Subcutaneous abdominal adipose tissue (tissue), 5 donors: ENCODE data around the gene KRTAP5-5.
"Not testable (repeated sequence)": the region's sequence is repeated elsewhere in the genome, so short reads cannot be mapped to it uniquely, and the experiment has no call there.

Experiments used
- H3K27ac ChIP-seq: one replicate; pipeline ENCODE4 v1.7.0; 2013; ENCODE audit warnings: low read depth, mild to moderate bottlenecking, inconsistent platforms, low read length, moderate library complexity
- H3K27me3 ChIP-seq, 5 donors: one replicate each; pipeline ENCODE4 v1.7.0; 2013; ENCODE audit warnings: low read length in 5 of 5, inconsistent platforms in 1 of 5; ENCODE audit not compliant: control insufficient read depth in 5 of 5, insufficient read depth in 4 of 5
- H3K36me3 ChIP-seq, 5 donors: one replicate each; pipeline ENCODE4 v1.7.0; 2013; ENCODE audit warnings: low read length in 5 of 5; ENCODE audit not compliant: control insufficient read depth in 5 of 5, insufficient read depth in 5 of 5
- H3K4me1 ChIP-seq, 5 donors: one replicate each; pipeline ENCODE4 v1.7.0; 2013; ENCODE audit warnings: low read length in 5 of 5, mild to moderate bottlenecking in 3 of 5, moderate library complexity in 1 of 5; ENCODE audit not compliant: control insufficient read depth in 5 of 5, insufficient read depth in 5 of 5
- H3K4me3 ChIP-seq, 5 donors: one replicate each; pipeline ENCODE4 v1.7.0; 2013; ENCODE audit warnings: low read length in 5 of 5, low read depth in 1 of 5
- H3K9ac ChIP-seq, 5 donors: one replicate each; pipeline ENCODE4 v1.7.0; 2013; ENCODE audit warnings: low read length in 5 of 5, mild to moderate bottlenecking in 4 of 5, moderate library complexity in 3 of 5
- H3K9me3 ChIP-seq, 5 donors: one replicate each; pipeline ENCODE4 v1.7.0; 2013; ENCODE audit warnings: low read length in 5 of 5; ENCODE audit not compliant: control insufficient read depth in 5 of 5
- donor health status: healthy.
- donor health status: healthy.
- donor health status: healthy.
- donor health status: healthy.
- donor health status: healthy.

The KRTAP5-5 gene

DNA sequence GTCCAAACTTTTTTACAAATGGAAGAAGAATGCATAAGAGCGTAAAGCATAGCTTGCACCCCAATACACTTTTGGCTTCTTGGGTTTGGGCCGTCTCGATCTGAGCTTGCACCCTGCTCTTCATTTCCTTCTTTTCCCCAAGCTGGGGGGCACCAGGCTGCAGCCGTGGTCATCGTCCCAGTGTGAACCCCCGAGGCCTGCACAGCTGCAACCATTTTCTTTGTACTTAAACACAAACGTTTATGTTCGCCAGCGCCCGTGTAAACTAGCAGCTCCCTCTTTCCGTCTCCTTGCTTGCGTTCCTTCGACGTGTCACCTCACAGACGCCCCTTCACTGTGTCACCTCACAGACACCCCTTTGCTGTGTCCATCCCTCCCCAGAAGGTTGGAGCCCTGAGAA, 10.1 kb downstream of the KRTAP5-5 start:
- peaks cover 3 to 30% (median 18%) of the 10 kb centered on the region in 5 donors for H3K27me3 ChIP-seq
- no peaks in the 10 kb centered on the region for H3K9me3 ChIP-seq
- no peaks in the 10 kb centered on the region for H3K36me3 ChIP-seq
- no peak overlapping the region for H3K27ac ChIP-seq
- no peak overlapping the region for H3K4me3 ChIP-seq
- H3K9ac ChIP-seq: no peak overlapping the region
- H3K4me1 ChIP-seq: peaks cover 0 to 29% (median 10%) of the 10 kb centered on the region in 5 donors

DNA sequence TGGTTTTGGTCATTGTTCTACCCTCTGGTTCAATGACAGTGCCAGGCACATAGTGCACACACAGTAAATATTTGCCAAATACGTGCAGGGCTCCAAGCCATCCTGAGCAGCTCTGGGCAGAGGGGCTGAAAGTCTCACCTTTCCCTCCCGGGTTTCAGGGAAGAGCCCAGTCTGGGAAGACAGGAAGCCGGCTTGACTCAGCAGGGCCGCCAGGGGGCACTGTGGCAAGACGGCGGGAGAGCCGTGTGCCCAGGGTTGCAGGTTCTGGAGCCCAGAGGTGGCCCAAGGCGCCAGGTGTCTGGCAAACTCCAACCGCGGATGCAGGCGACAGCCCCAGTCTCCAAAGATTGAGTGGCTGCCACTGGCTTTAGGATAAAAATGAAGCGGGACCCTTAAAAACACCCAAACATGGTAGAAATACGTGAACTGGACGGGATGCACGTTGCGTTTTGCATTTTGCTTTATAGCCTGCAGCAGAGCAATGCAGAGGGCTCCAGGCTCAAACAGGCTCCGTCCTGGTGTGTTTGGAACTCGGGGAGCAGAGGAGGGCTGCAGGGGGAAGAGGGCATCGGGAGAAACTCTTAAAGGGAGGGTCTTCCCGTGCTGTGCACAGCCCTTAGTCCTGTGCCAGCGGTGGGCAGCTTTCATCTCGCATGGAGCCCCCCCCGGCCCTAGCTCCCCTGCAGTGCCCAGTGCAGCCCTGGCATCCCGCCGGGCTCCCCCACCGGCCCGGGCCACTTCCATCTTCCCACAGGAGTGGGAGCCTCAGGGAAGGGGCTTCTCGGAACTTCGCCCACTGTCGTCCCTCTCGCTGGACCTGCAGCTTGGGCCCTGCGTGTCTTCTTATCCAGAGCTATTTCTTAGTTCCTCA, 10.7 kb downstream of the KRTAP5-5 start:
- Histone ChIP-seq H3K4me3 (no peak overlapping the region), H3K9me3 (no peaks in the 10 kb centered on the region), H3K27me3 (peaks cover 3 to 30% (median 22%) of the 10 kb centered on the region in 5 donors), H3K9ac (no peak overlapping the region), H3K36me3 (no peaks in the 10 kb centered on the region), H3K27ac (no peak overlapping the region), H3K4me1 (peaks cover 0 to 29% (median 10%) of the 10 kb centered on the region in 5 donors)

DNA sequence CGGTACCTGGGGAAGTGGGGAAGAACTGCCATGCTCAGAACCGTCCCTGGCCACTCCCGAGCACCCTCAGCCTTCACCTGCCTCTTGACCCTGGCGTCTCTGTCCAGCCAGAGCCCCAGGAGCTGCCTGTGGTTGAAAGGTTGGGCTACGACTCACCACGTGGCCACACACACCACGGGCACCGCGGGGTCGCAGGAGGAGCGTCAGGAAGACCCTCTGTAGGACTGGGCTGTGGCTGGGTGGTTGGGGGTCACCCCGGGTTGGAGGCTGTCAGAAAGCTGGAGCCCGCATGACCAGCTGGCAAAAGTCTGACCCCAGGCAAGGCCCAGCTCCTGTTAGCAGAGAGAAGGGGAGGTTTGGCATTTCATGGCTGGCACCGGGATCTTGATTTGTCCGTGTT, 11.5 kb downstream of the KRTAP5-5 start:
- Histone ChIP-seq H3K9ac (no peak overlapping the region), H3K9me3 (no peaks in the 10 kb centered on the region), H3K27me3 (peaks cover 3 to 25% (median 22%) of the 10 kb centered on the region in 5 donors), H3K36me3 (no peaks in the 10 kb centered on the region), H3K4me3 (no peak overlapping the region), H3K4me1 (peaks cover 0 to 25% (median 10%) of the 10 kb centered on the region in 5 donors), H3K27ac (no peak overlapping the region)

- H3K27ac ChIP-seq: no peak overlapping the region
- peaks cover 3 to 25% (median 22%) of the 10 kb centered on the region in 5 donors for H3K27me3 ChIP-seq
- no peak overlapping the region for H3K9ac ChIP-seq
These were observed 12.9 kb downstream of the KRTAP5-5 start for GRCh38 chr11:1642288-1643145.

DNA sequence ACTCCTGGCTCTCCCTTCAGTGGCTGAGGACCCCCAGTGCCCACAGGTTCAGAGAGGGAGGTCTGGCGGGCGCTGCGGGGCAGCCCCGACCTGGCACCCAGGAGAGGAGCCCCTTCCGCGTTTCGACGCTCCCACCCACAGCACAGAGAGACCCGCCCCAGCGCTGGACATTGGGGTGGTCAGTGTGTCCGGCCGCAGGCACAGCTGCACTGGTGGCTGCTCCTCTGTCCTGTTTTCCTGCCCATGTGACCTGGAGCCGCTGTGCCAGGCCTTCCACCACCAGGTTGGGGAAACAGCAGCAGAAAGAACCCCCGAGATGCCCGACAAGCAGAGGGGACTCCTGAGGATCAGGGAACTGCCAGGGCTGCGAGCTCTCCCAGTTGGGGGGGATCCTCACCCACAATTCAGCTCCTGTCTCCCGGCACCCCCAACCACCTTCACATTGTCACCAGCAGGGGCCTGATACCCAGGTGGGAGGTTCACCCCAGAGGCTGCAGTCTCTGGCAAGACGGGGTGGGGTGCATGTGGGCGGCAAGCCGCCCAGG, 13.6 kb downstream of the KRTAP5-5 start:
- no peak overlapping the region for H3K4me3 ChIP-seq
- H3K4me1 ChIP-seq: peaks cover 0 to 22% (median 10%) of the 10 kb centered on the region in 5 donors
- H3K9me3 ChIP-seq: no peaks in the 10 kb centered on the region
- no peak overlapping the region for H3K9ac ChIP-seq
- H3K36me3 ChIP-seq: no peaks in the 10 kb centered on the region
- no peak overlapping the region for H3K27ac ChIP-seq
- H3K27me3 ChIP-seq: peaks cover 3 to 25% (median 22%) of the 10 kb centered on the region in 5 donors

More at GRCh38 chr11:1642288-1643145, 12.9 kb downstream of the KRTAP5-5 start:
- Histone ChIP-seq H3K4me1 (peaks cover 0 to 25% (median 10%) of the 10 kb centered on the region in 5 donors), H3K4me3 (no peak overlapping the region), H3K9me3 (no peaks in the 10 kb centered on the region), H3K36me3 (no peaks in the 10 kb centered on the region)

GRCh38 chr11:1644601-1645356, 15.2 kb downstream of the KRTAP5-5 start:
- Histone ChIP-seq H3K27me3 (peaks cover 0 to 21% (median 12%) of the 10 kb centered on the region in 5 donors), H3K36me3 (no peaks in the 10 kb centered on the region), H3K4me1 (peaks cover 0 to 14% (median 6%) of the 10 kb centered on the region in 5 donors), H3K9me3 (no peaks in the 10 kb centered on the region), H3K4me3 (no peak overlapping the region), H3K9ac (no peak overlapping the region), H3K27ac (no peak overlapping the region)

GRCh38 chr11:1645357-1645821, 15.8 kb downstream of the KRTAP5-5 start:
- Histone ChIP-seq H3K27me3 (peaks cover 0 to 16% (median 8%) of the 10 kb centered on the region in 5 donors), H3K9ac (no peak overlapping the region), H3K27ac (no peak overlapping the region), H3K36me3 (no peaks in the 10 kb centered on the region), H3K4me3 (no peak overlapping the region), H3K9me3 (no peaks in the 10 kb centered on the region), H3K4me1 (peaks cover 0 to 8% (median 1%) of the 10 kb centered on the region in 5 donors)

GRCh38 chr11:1646540-1646939, 17.0 kb downstream of the KRTAP5-5 start:
- not testable (repeated sequence) for H3K36me3 ChIP-seq, H3K9me3 ChIP-seq, H3K27me3 ChIP-seq, H3K4me1 ChIP-seq, H3K27ac ChIP-seq, H3K9ac ChIP-seq, H3K4me3 ChIP-seq

DNA sequence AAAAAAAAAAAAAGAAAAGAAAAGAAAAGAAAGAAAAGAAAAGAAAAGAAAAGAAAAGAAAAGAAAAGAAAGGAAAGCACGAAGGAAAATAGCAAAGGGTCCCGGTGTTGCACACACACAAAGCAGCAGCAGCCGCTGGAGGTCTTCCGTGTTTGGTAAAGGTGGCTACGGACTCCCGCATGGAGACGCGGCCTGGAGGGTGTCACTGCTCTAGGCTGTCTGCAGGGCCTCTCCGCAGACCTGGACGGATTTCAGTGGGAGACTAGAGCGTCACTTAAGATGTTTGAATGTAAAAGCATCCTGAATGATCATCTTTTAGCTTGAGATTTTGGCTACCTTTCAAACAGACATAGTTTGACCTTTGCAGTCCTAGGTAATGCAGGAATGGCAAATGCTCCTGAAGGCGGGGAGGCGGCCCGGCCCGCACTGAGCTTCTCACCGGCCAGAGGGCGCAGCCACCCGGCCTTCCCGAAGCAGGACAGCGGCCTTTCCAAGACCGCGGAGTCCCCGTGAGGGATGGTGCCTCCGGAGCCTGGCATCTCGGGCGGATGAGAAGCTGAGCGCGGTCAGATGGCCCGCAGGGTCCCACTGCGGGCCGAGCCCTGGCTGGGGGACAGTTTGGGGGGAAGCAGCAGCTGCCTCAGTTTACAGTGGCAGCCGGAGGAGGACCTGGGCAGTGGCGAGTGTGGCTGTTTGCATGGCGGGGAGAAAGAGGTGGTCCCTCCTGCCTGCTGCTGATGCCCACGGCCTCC, 18.5 kb downstream of the KRTAP5-5 start:
- Histone ChIP-seq H3K27me3 (peaks cover 0 to 11% (median 1%) of the 10 kb centered on the region in 5 donors), H3K27ac (no peak overlapping the region), H3K36me3 (no peaks in the 10 kb centered on the region), H3K9ac (no peak overlapping the region), H3K9me3 (no peaks in the 10 kb centered on the region), H3K4me1 (peaks cover 0 to 4% (median 3%) of the 10 kb centered on the region in 5 donors), H3K4me3 (no peak overlapping the region)
